AG20443 (cell line): Measurements from ENCODE around the gene MT1E.
A peak's percentile ranks its signal among the peaks of the same experiment; 100 is the strongest.

Source experiments
- DNase-seq: peaks from one replicate; pipeline ENCODE4 v3.0.0; 2012; ENCODE audit warnings: low spot score, mixed read lengths

Gene MT1E

DNA sequence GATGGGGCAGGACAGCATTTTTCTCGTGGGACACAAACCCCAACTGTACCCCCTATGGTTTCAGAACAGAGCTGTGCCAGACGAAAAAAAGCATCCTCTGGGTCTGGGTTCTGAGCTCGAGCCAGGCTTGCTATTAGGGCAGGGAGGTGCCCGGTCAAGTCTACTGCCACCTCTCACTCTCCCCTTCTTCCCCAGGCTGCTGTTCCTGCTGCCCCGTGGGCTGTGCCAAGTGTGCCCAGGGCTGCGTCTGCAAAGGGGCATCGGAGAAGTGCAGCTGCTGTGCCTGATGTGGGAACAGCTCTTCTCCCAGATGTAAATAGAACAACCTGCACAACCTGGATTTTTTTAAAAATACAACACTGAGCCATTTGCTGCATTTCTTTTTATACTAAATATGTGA is 1.1 kb downstream of the MT1E start:
- DNase-seq: no peak

DNA sequence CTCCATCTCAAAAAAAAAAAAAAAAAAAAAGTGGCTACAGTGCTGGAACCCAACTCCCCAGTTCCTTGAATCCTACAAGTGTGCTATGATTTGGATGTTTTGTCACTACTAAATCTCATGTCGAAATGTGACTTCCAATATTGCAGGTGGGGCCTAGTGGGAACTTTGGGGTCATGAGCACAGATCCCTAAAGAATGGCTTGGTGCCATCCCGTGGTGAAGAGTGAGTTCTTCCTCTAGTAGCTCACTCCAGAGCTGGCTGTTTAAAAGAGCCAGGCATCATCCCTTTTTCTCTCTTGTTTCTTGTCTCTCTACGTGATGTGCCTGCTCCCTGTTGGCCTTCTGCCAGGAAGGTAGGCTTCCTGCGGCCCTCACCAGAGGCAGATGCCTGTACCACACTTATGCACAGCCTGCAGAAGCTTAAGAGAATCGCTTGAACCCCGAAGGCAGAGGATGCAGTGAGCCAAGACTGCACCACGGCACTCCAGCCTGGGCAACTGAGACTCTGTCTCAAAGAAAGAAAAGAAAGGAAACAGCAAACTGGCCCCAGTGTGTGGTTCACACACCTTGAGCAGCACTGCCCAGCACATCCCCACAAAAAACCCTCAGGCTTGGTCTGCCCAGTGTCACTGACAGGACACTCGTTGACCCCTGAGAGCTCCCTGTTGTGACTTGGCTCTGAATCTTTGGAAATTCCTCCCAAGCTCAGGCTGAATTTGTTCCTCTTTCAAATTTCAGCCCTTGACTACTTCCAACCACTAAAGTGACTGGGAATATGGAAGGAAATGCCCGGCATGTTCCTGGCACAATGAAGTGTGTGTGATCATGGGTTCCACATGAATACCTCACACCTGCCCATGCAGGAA is 3.1 kb downstream of the MT1E start:
- DNase-seq: no peak

DNA sequence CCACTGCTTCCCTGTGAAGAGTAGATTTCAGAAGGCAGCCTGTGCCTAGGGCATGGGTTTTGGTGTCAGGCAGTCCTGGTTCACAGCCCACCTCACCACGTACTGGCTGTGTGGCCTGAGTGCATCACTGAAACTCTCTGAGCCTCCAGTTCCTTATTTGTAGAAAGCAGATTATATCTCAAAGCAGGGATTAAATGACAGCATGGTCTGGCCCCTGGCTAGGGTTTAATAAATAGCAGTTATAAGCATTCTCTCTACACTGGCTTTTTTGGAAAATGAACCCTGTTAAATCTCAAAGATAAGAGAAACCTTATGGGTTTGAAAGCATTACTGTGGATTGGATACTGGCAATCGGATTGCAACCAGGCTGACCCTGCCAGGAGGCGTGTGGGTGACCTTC is 4.0 kb downstream of the MT1E start:
- no peak for DNase-seq

GRCh38 chr16:56630134-56630533 is 4.6 kb downstream of the MT1E start:
- no peak for DNase-seq

DNA sequence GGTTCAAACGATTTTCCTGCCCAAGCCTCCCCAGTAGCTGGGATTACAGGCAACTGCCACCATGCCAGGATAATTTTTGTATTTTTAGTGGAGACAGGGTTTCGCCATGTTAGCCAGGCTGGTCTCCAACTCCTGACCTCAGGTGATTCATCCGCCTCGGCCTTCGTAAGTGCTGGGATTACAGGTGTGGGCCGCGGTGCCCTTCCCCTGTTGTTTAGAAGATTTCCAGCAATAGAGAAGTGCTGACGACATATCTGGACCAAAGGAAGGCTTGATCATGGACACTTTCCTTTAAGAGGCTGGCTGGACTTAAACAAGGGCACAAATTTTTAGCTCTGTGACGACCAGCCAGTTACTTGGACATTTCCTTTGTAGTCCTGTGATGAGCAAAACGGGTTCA is 5.6 kb downstream of the MT1E start:
- DNase-seq: no peak

DNA sequence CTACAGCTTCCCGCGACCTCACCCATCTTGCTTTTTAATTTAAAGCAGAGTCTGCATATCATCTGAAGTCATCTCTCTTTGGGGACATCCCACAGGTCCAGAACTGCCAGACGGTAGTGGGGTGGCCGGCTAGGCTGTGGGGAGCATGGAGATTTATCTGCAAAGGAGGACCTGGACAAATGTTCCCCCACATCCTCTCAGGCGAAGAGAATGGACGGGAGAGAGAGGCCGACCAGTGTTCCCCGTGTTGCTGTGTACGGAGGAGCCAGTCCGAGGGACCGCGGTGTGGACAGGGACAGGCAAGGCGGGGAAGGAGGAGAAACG is 6.2 kb downstream of the MT1E start:
- DNase-seq: peak; percentile 34

DNA sequence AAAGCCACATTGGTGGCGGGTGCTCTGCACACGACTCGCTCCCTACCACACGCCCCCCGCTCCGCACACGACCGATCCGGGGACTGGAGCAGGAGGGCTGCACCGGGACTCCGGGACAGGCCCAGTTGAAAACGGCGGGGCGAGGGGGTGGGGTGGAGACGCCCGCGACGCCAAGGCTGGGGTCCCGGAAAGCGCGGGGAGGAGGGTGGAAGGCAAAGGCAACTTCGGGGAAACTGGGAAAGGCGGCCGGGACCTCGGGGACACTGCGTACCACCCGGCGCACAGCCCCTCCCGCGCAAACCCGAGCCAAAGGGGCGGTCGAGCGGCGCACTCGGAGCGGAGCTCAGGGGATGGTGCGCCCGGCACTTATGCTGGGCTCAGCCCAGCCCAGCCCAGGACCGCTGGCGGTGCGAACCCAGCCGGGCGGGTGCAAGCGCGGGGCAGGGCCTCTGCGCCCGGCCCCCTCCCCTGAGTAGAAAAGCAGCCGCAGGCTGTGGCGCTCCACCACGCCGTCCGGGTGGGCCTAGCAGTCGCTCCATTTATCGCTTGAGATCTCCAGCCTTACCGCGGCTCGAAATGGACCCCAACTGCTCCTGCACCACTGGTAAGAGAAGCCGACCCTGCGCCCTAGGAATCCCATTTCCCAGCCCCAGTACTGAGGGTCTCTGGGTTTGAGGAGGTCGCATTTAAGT is 6.7 kb downstream of the MT1E start, which contains the start of gene MT1M:
TSS of gene MT1M (plus strand) at position 504 of the 692 bp plus-strand sequence. CDS start at position 577, 73 bp downstream.
- DNase-seq: peak; percentile 64

DNA sequence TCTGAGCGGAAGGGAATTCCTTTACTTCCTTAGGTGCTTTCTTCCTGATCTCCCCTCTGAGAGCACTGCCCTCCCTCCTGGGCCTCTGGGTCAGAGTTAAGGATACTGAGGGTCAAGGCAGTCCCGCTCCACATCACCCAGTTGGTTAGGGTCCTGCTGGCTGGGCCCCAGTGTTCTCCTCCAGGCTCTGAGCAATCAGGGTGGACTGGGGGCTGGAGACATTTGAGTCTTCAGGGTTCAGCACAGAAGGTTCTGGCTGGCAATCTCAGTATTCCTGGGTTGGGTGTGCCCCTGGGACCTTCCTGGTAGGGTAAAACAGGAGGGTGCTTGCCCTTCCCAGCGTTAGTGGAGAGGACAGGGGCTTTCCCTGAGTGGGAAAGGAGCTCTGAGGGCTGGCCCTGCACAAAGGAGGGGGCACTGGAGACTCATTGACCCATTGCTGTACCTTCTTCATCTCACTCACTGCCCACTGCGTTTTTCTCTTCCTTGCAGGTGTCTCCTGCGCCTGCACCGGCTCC is 7.3 kb downstream of the MT1E start:
- DNase-seq: no peak

DNA sequence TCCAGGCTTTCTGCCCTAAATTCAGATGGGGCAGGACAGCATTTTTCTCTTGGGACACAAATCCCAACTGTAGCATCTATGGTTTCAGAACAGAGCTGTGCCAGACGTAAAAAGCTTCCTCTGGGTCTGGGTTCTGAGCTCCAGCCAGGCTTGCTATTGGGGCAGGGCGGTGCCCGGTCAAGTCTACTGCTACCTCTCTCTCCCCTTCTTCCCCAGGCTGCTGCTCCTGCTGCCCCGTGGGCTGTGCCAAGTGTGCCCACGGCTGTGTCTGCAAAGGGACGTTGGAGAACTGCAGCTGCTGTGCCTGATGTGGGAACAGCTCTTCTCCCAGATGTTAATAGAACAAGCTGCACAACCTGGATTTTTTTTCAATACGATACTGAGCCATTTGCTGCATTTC is 8.0 kb downstream of the MT1E start:
- no peak for DNase-seq

DNA sequence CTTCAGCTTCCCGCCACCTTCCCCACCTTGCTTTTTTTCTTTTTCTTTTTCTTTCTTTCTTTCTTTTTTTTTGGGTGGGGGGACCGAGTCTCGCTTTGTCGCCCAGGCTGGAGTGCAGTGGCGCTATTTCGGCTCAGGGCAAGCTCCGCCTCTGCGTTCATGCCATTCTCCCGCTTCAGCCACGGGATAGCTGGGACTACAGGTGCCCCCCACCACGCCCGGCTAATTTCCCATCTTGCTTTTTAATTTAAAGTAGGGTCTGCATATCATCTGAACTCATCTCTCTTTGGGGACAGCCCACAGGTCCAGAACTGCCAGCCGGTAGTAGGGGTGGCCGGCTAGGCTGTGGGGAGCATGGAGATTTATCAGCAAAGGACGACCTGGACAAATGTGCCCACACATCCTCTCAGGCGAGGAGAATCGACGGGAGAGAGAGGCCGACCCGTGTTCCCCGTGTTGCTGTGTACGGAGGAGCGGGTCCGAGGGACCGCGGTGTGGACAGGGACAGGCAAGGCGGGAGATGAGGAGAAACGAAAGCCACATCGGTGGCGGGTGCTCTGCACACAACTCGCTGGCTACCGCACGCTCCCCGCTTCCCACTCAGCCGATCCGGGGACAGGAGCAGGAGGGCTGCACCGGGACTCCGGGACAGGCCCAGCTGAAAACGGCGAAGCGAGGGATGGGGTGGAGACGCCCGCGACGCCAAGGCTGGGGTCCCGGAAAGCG is 9.3 kb downstream of the MT1E start:
- DNase-seq: no peak

DNA sequence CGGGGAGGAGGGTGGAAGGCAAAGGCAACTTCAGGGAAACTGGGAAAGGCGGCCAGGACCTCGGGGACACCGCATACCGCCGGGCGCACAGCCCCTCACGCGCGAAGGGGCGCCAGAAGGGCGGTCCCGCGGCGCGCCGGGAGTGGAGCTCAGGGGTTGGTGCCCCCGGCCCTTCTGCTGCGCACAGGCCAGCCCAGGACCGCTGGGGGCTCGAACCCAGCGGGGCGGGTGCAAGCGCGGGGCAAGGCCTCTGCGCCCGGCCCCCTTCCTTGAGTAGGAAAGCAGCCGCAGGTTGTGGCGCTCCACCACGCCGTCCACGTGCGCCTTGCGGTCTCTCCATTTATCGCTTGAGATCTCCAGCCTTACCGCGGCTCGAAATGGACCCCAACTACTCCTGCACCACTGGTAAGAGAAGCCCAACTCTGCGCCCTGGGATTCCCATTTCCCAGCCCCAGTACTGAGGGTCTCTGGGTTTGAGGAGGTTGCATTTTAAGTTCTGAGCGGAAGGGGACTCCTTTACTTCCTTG is 9.9 kb downstream of the MT1E start:
- DNase-seq: no peak

DNA sequence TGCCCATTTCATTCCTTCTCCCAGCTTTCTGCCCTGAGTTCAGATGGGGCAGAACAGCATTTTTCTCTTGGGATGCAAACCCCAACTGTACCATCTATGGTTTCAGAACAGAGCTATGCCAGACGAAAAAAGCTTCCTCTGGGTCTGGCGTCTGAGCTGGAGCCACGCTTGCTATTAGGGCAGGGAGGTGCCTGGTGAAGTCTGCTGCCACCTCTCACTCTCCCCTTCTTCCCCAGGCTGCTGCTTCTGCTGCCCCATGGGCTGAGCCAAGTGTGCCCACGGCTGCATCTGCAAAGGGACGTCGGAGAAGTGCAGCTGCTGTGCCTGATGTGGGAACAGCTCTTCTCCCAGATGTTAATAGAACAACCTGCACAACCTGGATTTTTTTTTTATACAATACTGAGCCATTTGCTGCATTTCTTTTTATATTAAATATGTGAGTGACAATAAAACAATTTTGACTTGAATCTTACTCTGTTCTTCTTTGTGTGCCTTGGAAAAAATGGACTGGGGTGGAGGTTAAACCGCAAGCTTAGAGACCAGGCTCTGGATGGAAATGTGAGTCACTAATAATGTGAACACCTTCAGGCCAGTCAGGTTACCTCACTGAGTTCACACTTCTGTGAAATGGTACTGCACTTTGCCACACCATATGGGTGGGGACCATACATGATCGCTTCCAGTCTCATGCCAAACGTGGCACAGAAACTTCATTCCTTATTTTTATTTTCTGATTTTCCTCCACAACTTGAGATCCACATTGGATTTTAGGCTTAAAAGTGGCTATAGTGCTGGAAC is 11.2 kb downstream of the MT1E start:
- no peak for DNase-seq

DNA sequence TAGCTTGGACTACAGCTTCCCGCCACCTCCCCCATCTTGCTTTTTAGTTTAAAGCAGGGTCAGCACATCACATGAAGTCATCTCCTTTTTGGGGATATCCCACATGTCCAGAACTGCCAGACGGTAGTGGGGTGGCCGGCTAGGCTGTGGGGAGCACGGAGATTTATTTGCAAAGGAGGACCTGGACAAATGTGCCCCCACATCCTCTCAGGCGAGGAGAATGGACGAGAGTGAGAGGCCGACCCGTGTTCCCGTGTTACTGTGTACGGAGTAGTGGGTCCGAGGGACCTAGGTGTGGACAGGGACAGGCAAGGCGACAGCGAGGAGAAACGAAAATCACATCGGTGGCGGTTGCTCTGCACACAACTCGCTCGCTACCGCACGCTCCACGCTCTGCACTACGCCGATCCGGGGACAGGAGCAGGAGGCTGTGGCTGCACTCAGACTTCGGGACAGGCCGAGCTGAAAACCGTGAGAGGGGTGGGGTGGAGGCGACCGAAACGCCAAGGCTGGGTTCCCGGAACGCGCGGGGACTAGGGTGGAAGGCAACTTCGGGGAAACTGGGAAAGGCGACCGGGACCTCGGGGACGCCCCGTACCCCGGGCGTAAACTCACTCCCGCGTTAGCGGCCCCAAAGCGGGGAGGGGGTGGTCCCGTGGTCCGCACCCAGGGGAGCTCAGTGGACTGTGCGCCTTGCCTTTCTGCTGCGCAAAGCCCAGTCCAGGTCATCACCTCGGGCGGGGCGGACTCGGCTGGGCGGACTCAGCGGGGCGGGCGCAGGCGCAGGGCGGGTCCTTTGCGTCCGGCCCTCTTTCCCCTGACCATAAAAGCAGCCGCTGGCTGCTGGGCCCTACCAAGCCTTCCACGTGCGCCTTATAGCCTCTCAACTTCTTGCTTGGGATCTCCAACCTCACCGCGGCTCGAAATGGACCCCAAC is 12.5 kb downstream of the MT1E start, which contains the start of gene MT1A:
TSS of gene MT1A (plus strand) at position 853 of the 937 bp plus-strand sequence. CDS start at position 926, 73 bp downstream.
- peak; percentile 92 for DNase-seq

GRCh38 chr16:56639045-56639444 is 13.5 kb downstream of the MT1E start:
- no peak for DNase-seq

DNA sequence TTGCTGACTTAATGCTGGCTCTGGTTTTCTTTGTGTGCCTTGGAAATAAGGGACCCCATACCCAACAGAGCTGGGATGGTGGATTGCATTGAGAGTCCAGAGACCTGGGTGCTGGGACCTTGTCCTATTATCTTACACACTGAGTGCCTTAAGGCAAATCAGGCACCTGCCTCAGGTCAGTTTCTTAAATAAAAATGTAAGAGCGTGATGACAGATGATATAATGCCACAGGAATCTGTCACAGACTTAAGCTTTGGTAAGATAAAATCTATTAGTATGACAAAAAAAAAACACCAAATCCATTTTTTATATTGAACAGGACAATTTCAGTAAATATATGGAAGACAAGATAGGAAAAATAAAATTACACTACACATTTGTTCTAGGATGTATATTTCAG is 14.5 kb downstream of the MT1E start:
- DNase-seq: no peak

DNA sequence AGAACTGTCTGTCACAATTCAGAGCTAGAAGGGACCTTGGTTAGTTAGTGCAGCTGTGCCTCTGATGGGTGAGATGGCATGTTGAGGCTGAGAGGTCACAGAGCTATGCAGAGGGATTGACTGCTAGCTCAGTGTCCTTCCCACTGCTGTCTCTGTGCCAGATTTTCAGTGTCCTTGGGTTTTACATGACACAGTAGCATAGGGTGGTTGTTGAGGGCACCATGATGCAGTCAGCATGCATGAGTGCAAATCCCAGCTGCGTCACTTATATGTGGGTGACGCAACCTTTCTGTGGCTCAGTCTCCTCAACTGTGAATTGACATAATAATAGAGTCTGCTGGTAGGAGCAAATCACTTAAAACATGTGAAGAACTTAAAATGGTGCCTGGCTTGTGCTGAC is 15.6 kb downstream of the MT1E start:
- no peak for DNase-seq

GRCh38 chr16:56643080-56643778 is 17.6 kb downstream of the MT1E start:
- peak; percentile 69 for DNase-seq

- no peak for DNase-seq
Measured at GRCh38 chr16:56643833-56644232, 18.3 kb downstream of the MT1E start.

DNA sequence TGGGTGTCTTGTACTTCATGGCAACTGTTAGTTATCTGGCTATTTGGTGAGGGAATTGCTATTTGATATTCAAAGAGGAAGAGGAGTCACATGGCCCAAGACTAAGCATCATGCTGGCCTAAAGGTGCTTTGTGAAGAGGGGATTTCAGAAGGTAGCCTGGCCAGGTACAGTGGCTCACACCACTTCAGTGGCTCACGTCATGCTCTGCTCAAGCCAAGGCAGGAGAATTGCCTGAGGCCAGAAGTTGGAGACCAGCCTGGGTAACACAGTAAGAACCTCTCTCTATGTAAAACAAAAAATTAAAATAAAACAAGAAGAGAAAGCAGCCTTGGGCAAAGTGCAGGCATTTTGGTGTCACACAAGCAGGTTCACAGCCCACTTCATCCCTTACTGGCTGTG is 19.7 kb downstream of the MT1E start:
- DNase-seq: no peak

- no peak for DNase-seq
Measured at GRCh38 chr16:56645838-56646237, 20.3 kb downstream of the MT1E start.
